Mucosa of rectum (tissue), 2 donors: ENCODE results near the gene CPNE1.
"Not testable (repeated sequence)": the region's sequence is repeated elsewhere in the genome, so short reads cannot be mapped to it uniquely, and the experiment has no call there.

ENCODE experiments used
- H3K27ac ChIP-seq, 2 donors: one replicate each; pipeline ENCODE4 v1.7.0; 2013; ENCODE audit warnings: inconsistent platforms in 2 of 2, low read depth in 2 of 2, low read length in 2 of 2
- H3K27me3 ChIP-seq, 2 donors: one replicate each; pipeline ENCODE4 v1.7.0; 2013; ENCODE audit warnings: low read length in 2 of 2; ENCODE audit not compliant: control insufficient read depth in 2 of 2, insufficient read depth in 2 of 2
- H3K36me3 ChIP-seq, 2 donors: one replicate each; pipeline ENCODE4 v1.7.0; 2013; ENCODE audit warnings: low read length in 2 of 2; ENCODE audit not compliant: control insufficient read depth in 2 of 2, insufficient read depth in 2 of 2
- H3K4me1 ChIP-seq, 2 donors: one replicate each; pipeline ENCODE4 v1.7.0; 2013; ENCODE audit warnings: low read length in 2 of 2, mild to moderate bottlenecking in 1 of 2; ENCODE audit not compliant: control insufficient read depth in 2 of 2, insufficient read depth in 2 of 2
- H3K4me3 ChIP-seq, 2 donors: one replicate each; pipeline ENCODE4 v1.7.0; 2013; ENCODE audit warnings: low read length in 2 of 2
- H3K9ac ChIP-seq, 2 donors: one replicate each; pipeline ENCODE4 v1.7.0; 2013; ENCODE audit warnings: low read length in 2 of 2, low read depth in 1 of 2, mild to moderate bottlenecking in 1 of 2
- H3K9me3 ChIP-seq, 2 donors: one replicate each; pipeline ENCODE4 v1.7.0; 2013; ENCODE audit warnings: low read length in 2 of 2; ENCODE audit not compliant: control insufficient read depth in 2 of 2
- donor health status: healthy.
- donor health status: Normal muscosa, but diverticular disease.

Gene CPNE1

GRCh38 chr20:35664466-35665206 lies at the start of gene CPNE1, which contains the start of gene RBM12:
Gene CPNE1 (minus strand): TSS chr20:35664900. CDS start chr20:35632923, 31,977 bp downstream.
Gene RBM12 (minus strand): TSS chr20:35664900. CDS start chr20:35655322, 9,578 bp downstream.
- Histone ChIP-seq H3K9me3 (no peaks in the 10 kb centered on the region), H3K27me3 (no peaks in the 10 kb centered on the region), H3K4me1 (peaks cover 17 to 26% of the 10 kb centered on the region in 2 donors), H3K4me3 (peak within 1 kb of the TSS; percentile 86 to 98), H3K27ac (peak within 1 kb of the TSS; percentile 95 to 98), H3K9ac (peak within 1 kb of the TSS; percentile 89 to 99), H3K36me3 (peaks cover 5 to 11% of the 10 kb centered on the region in 2 donors)

GRCh38 chr20:35714127-35714526 lies 49.4 kb upstream of the CPNE1 start:
- Histone ChIP-seq H3K36me3 (peaks cover 88 to 89% of the 10 kb centered on the region in 2 donors), H3K4me1 (no peaks in the 10 kb centered on the region), H3K9me3 (no peaks in the 10 kb centered on the region), H3K4me3 (no peak overlapping the region), H3K27ac (no peak overlapping the region), H3K9ac (no peak overlapping the region), H3K27me3 (no peaks in the 10 kb centered on the region)

GRCh38 chr20:35713120-35713519 lies 48.4 kb upstream of the CPNE1 start:
- not testable (repeated sequence) for H3K4me1 ChIP-seq, H3K4me3 ChIP-seq, H3K9ac ChIP-seq

DNA sequence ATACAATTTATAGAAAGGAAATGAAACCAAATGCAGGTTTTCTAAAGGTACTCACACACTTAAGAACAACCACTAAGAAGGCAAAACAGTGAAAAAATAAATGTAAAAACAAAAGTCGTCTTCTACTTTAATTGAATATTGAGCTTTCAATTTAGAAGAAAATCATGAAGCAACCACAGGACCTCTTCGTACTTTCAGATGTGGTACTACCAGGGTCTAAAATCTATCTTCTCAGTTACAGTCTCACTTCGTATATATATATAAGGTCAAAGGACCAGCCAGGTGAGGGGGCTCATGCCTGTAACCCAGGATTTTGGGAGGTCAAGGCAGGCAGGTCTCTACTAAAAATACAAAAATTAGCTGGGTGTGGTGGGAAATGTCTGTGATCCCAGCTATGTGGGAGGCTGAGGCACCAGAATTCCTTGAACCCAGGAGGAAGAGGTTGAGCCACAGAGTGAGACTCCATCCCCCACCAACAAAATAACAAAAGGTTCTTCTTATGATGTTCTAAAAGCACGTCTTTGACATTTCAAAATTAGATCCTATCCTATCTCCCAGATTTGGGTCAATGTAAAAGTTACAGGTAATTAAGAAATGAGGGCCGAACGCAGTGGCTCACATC lies 47.0 kb upstream of the CPNE1 start:
- no peak overlapping the region for H3K9ac ChIP-seq
- peaks cover 86 to 88% of the 10 kb centered on the region in 2 donors for H3K36me3 ChIP-seq
- H3K27ac ChIP-seq, result no peak overlapping the region
- no peak overlapping the region for H3K4me3 ChIP-seq
- H3K27me3 ChIP-seq, result no peaks in the 10 kb centered on the region
- no peaks in the 10 kb centered on the region for H3K4me1 ChIP-seq
- H3K9me3 ChIP-seq, result no peaks in the 10 kb centered on the region

More at GRCh38 chr20:35713120-35713519, 48.4 kb upstream of the CPNE1 start:
- H3K27me3 ChIP-seq, H3K27ac ChIP-seq, H3K9me3 ChIP-seq: not testable (repeated sequence)
- peaks cover 86 to 89% of the 10 kb centered on the region in 2 donors for H3K36me3 ChIP-seq

GRCh38 chr20:35710884-35711587 lies 46.3 kb upstream of the CPNE1 start:
- no peaks in the 10 kb centered on the region for H3K4me1 ChIP-seq
- peaks cover 85 to 88% of the 10 kb centered on the region in 2 donors for H3K36me3 ChIP-seq
- H3K27me3 ChIP-seq, result no peaks in the 10 kb centered on the region
- no peaks in the 10 kb centered on the region for H3K9me3 ChIP-seq
- H3K9ac ChIP-seq, result no peak overlapping the region
- H3K4me3 ChIP-seq, result no peak overlapping the region
- H3K27ac ChIP-seq, result no peak overlapping the region

GRCh38 chr20:35710039-35710438 lies 45.3 kb upstream of the CPNE1 start:
- Histone ChIP-seq H3K36me3 (peaks cover 85 to 87% of the 10 kb centered on the region in 2 donors), H3K9me3 (no peaks in the 10 kb centered on the region), H3K9ac (no peak overlapping the region), H3K4me1 (no peaks in the 10 kb centered on the region), H3K4me3 (no peak overlapping the region), H3K27ac (no peak overlapping the region), H3K27me3 (no peaks in the 10 kb centered on the region)

- H3K4me3 ChIP-seq, result no peak overlapping the region
- H3K27ac ChIP-seq, result no peak overlapping the region
- H3K36me3 ChIP-seq, result peaks cover 86 to 87% of the 10 kb centered on the region in 2 donors
- H3K4me1 ChIP-seq, result no peaks in the 10 kb centered on the region
- no peaks in the 10 kb centered on the region for H3K9me3 ChIP-seq
- H3K27me3 ChIP-seq, result no peaks in the 10 kb centered on the region
- no peak overlapping the region for H3K9ac ChIP-seq
These were observed 44.6 kb upstream of the CPNE1 start for GRCh38 chr20:35709259-35709658.

DNA sequence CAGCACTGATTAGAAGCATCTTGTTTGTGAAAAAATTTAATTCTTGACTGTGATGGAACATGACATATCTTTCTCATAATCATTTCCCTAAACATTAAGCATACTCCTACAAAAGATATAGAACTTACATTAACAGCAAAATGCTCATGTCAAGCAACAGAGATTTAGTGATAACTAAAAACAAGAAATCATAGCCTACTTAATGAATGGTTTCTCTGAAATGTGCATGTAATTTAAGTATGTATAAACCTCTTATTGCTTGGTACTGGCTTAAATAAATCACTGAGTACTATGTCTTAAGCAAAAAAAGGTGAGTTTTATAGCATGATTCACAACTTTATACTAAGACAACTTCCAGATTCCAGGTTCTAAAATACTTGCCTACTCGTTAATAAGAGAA lies 43.8 kb upstream of the CPNE1 start:
- Histone ChIP-seq H3K27ac (no peak overlapping the region), H3K36me3 (peaks cover 86% of the 10 kb centered on the region in 2 donors), H3K27me3 (no peaks in the 10 kb centered on the region), H3K9me3 (no peaks in the 10 kb centered on the region), H3K4me1 (no peaks in the 10 kb centered on the region), H3K9ac (no peak overlapping the region), H3K4me3 (no peak overlapping the region)

DNA sequence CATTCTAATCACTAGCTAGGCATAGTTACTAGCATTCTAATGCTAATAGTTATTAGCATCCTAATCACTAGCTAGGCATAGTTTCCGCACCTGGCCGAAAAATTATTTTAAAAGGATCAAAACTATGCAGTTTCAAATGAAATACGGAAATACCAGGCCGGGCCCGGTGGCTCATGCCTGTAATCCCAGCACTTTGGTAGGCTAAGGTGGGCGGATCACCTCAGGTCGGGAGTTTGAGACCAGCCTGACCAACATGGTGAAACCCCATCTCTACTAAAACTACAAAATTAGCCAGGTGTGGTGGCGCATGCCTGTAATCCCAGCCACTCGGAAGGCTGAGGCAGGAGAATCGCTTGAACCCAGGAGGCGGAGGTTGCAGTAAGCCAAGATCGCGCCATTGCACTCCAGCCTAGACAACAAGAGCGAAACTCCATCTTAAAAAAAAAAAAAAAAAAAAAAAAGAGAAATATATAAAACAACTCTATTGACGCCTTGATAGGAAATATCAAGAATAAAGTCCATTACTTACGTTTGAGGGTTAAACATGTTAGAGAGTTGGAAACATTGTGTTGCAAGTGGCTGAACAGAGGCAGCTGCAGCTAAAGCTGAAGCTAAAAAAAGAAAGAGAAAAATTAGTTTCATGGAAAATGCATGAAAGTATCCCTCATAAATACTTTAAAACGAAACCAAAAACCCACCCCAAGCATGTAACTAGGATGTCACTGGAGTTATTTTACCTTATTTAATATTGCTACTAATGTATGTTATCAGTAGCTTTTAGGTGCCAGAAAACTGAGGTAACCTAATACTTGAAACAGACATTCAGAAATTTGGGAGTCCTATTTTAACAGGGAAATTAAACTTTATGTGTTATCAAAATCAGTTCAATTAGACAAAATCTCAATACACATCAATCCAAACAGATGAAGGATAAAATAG lies 42.2 kb upstream of the CPNE1 start:
- not testable (repeated sequence) for H3K27me3 ChIP-seq, H3K27ac ChIP-seq, H3K9me3 ChIP-seq, H3K4me3 ChIP-seq, H3K9ac ChIP-seq, H3K4me1 ChIP-seq
- H3K36me3 ChIP-seq, result peaks cover 82 to 84% of the 10 kb centered on the region in 2 donors
